Caco-2 (cell line): ENCODE measurements around the gene DRC1. TPM values are rescaled to one million over a fixed set of nuclear protein-coding genes. Genes with fewer than 3 reads are reported as not detected.

Experiments
- BruUV-seq: library from RNA; stranded (reverse); fragments of 400-500 nt; replicated peaks from 2 replicates; lab custom pipeline; 2021; lab: Mats Ljungman, UMichigan
- CTCF ChIA-PET: fragments of 300-600 bp; sonication (Branson Sonifier 250); formaldehyde crosslinking; loops from one replicate; lab custom pipeline; 2022; ENCODE audit warnings: antibody characterized with exemption; lab: Charles Lee
- POLR2A ChIA-PET: fragments of 300-600 bp; sonication (Branson Sonifier 250); formaldehyde crosslinking; loops from one replicate; lab custom pipeline; 2022; ENCODE audit warnings: antibody characterized with exemption; lab: Charles Lee
- DNase-seq, 2 experiments: peaks; one replicate each; pipeline versions ENCODE4 v3.0.0 to v3.0.0-alpha.2; 2020 to 2022
- H3K27me3 ChIP-seq: replicated peaks from 2 replicates; pipeline ENCODE4 v1.6.0; 2011; ENCODE audit warnings: low read length; ENCODE audit not compliant: control insufficient read depth, insufficient read depth
- H3K36me3 ChIP-seq: 2 replicates; pipeline ENCODE4 v1.5.1; 2011; ENCODE audit warnings: low read length; ENCODE audit not compliant: control insufficient read depth, insufficient read depth
- H3K4me1 ChIP-seq: fragments of 250-450 bp; sonication (Bioruptor Pico); 2 replicates; pipeline ENCODE4 v1.5.1; 2020; ENCODE audit warnings: mild to moderate bottlenecking
- H3K4me3 ChIP-seq: 2 replicates; pipeline ENCODE4 v1.5.1; 2011; ENCODE audit warnings: low read depth, mild to moderate bottlenecking, control low read depth, low read length
- H3K9me3 ChIP-seq: fragments of 250-450 bp; sonication (Bioruptor Pico); 2 replicates; pipeline ENCODE4 v1.5.1; 2020; ENCODE audit warnings: mild to moderate bottlenecking, moderate library complexity
- H3K27ac Mint-ChIP-seq: one replicate; pipeline ENCODE4 v1.8.0; 2022; ENCODE audit warnings: mixed read lengths; ENCODE audit not compliant: unreplicated experiment
- H3K27me3 Mint-ChIP-seq: one replicate; pipeline ENCODE4 v1.8.0; 2022; ENCODE audit warnings: mixed read lengths; ENCODE audit not compliant: insufficient read depth, unreplicated experiment
- H3K36me3 Mint-ChIP-seq: one replicate; pipeline ENCODE4 v1.8.0; 2022; ENCODE audit warnings: mild to moderate bottlenecking, mixed read lengths; ENCODE audit not compliant: insufficient read depth, unreplicated experiment
- H3K4me1 Mint-ChIP-seq: one replicate; pipeline ENCODE4 v1.8.0; 2022; ENCODE audit warnings: low read depth, mixed read lengths; ENCODE audit not compliant: unreplicated experiment
- H3K4me3 Mint-ChIP-seq: one replicate; pipeline ENCODE4 v1.8.0; 2022; ENCODE audit warnings: mild to moderate bottlenecking, moderate library complexity, mixed read lengths; ENCODE audit not compliant: unreplicated experiment
- H3K9me3 Mint-ChIP-seq: one replicate; pipeline ENCODE4 v1.8.0; 2022; ENCODE audit warnings: mixed read lengths; ENCODE audit not compliant: unreplicated experiment
- intact Hi-C: fragments of 100-400 bp; cut with micrococcal nuclease; formaldehyde crosslinking; loops from one replicate; pipeline ENCODE4 v1.10.0; 2022; ENCODE audit not compliant: unreplicated experiment
- total RNA-seq: library from RNA; stranded (reverse); gene quantifications from 2 replicates; pipeline ENCODE4 v1.2.3, GENCODE V29; 2022
- TF ChIP-seq, protein P1 (sequence below), 2 experiments: fragments of 200-600 bp in 1 of 2; IDR thresholded peaks; 1 replicate in 1 of 2; 2 replicates in 1 of 2; pipeline versions ENCODE4 v1.5.1 to v1.8.0; 2011 to 2022; ENCODE audit warnings: antibody characterized with exemption in 1 of 2, control low read depth in 1 of 2, inconsistent platforms in 1 of 2, low read depth in 1 of 2, low read length in 1 of 2, mild to moderate bottlenecking in 1 of 2, moderate library complexity in 1 of 2; ENCODE audit not compliant: insufficient read depth in 1 of 2, severe bottlenecking in 1 of 2, unreplicated experiment in 1 of 2

The DRC1 gene
- total RNA-seq, 1 experiment from 2014 or later, result 1.1 TPM

DNA sequence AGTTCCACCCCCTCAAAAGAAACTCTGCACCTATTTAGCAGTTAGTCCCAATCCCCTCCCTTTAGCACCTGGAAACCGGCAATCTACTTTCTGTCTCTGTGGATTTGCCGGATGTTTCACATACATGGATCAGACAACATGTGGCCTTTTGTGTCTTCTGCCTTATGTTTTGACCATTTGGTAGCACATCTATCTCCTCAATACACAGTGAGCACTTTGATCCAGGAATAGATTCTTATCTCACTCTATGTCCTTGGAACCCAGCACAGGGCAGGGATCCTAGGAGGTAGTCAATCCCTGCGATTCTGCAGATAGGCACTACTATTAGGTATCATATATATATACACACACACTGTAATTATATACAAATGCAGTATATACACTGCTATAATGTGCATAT lies 80.0 kb downstream of the DRC1 start:
- Histone ChIP-seq H3K4me1 (peaks cover 11% of the 10 kb centered on the region), H3K27me3 (no peaks in the 10 kb centered on the region), H3K9me3 (no peaks in the 10 kb centered on the region), H3K4me3 (no peak overlapping the region), H3K36me3 (no peaks in the 10 kb centered on the region)
- Mint-ChIP-seq H3K27me3 (no peaks in the 10 kb centered on the region), H3K4me3 (no peak overlapping the region), H3K27ac (peak overlapping the region; percentile 39), H3K9me3 (no peaks in the 10 kb centered on the region), H3K36me3 (no peaks in the 10 kb centered on the region), H3K4me1 (no peaks in the 10 kb centered on the region)
- intact Hi-C loops, result no loop called here
- TF ChIP-seq, protein P1, sequence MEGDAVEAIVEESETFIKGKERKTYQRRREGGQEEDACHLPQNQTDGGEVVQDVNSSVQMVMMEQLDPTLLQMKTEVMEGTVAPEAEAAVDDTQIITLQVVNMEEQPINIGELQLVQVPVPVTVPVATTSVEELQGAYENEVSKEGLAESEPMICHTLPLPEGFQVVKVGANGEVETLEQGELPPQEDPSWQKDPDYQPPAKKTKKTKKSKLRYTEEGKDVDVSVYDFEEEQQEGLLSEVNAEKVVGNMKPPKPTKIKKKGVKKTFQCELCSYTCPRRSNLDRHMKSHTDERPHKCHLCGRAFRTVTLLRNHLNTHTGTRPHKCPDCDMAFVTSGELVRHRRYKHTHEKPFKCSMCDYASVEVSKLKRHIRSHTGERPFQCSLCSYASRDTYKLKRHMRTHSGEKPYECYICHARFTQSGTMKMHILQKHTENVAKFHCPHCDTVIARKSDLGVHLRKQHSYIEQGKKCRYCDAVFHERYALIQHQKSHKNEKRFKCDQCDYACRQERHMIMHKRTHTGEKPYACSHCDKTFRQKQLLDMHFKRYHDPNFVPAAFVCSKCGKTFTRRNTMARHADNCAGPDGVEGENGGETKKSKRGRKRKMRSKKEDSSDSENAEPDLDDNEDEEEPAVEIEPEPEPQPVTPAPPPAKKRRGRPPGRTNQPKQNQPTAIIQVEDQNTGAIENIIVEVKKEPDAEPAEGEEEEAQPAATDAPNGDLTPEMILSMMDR (IDR thresholded peaks at IDR 0.05; ENCODE audit: insufficient read depth in 1 of 2, low read depth in 1 of 2, low read length in 1 of 2, severe bottlenecking in 1 of 2, unreplicated experiment in 1 of 2), result no peak
- BruUV-seq, result no TSS peak
- ChIA-PET POLR2A (no interaction called here), CTCF (no interaction called here)
- no peak for DNase-seq

DNA sequence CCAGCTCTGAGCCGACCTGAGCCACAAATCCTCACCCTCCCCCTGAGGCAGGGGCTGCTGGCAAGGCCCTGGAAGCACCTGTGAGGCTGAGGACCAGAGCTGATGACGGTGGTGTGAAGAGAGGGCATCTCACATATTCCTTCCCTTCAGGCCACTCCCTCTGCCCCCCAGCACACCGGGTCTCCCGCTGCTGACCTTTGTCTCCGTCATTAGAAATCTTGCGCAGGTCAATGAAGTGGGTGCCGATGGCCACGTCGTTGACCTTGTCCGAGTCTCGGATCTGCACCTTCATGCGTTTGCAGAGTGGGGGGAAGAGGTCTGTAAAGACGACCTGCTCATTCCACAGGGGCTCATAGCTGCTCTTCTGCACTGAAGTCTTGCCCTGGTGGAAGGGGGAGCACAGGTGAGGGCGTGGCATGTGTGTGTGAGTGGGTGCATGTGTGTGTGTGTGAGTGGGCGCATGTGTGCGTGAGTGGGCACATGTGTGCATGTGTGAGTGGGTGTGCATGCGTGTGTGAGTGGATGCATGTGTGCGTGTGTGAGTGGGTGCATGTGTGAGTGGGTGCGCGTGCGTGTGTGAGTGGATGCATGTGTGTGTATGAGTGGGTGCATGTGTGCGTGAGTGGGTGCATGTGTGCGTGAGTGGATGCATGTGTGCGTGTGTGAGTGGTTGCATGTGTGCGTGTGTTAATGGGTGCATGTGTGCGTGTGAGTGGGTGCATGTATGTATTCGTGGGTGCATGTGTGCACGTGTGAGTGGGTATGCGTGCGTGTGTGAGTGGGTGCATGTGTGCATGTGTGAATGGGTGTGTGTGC lies 80.7 kb downstream of the DRC1 start:
- no peaks in the 10 kb centered on the region for H3K27me3 ChIP-seq
- H3K4me3 ChIP-seq, result no peak overlapping the region
- H3K4me3 Mint-ChIP-seq, result no peak overlapping the region
- TF ChIP-seq, protein P1 (IDR thresholded peaks at IDR 0.05; ENCODE audit: insufficient read depth in 1 of 2, low read depth in 1 of 2, low read length in 1 of 2, severe bottlenecking in 1 of 2, unreplicated experiment in 1 of 2), result no peak
- peaks cover 11% of the 10 kb centered on the region for H3K4me1 ChIP-seq
- no peaks in the 10 kb centered on the region for H3K9me3 ChIP-seq
- H3K36me3 Mint-ChIP-seq, result no peaks in the 10 kb centered on the region
- CTCF ChIA-PET, result no interaction called here
- no peak for DNase-seq
- H3K36me3 ChIP-seq, result no peaks in the 10 kb centered on the region
- H3K27ac Mint-ChIP-seq, result no peak overlapping the region
- no peaks in the 10 kb centered on the region for H3K9me3 Mint-ChIP-seq
- no TSS peak for BruUV-seq
- intact Hi-C loops, result no loop called here
- no peaks in the 10 kb centered on the region for H3K4me1 Mint-ChIP-seq
- POLR2A ChIA-PET, result no interaction called here
- no peaks in the 10 kb centered on the region for H3K27me3 Mint-ChIP-seq

DNA sequence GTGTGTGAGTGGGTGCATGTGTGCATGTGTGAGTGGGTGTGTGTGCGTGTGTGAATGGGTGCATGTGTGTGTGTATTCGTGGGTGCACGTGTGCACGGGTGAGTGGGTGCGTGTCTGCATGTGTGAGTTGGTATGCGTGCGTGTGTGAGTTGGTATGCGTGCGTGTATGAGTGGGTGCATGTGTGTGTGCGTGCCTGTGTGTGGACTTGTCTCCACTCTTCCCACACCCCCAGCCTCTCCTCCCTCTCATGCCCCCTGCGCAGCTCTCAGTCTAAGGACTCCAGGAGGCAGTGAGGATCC lies 81.3 kb downstream of the DRC1 start:
- H3K27ac Mint-ChIP-seq, result no peak overlapping the region
- Histone ChIP-seq H3K36me3 (no peaks in the 10 kb centered on the region), H3K4me3 (no peak overlapping the region), H3K27me3 (no peaks in the 10 kb centered on the region), H3K9me3 (no peaks in the 10 kb centered on the region), H3K4me1 (peaks cover 11% of the 10 kb centered on the region)
- intact Hi-C loops, result no loop called here
- no peaks in the 10 kb centered on the region for H3K9me3 Mint-ChIP-seq
- TF ChIP-seq, protein P1 (IDR thresholded peaks at IDR 0.05; ENCODE audit: insufficient read depth in 1 of 2, low read depth in 1 of 2, low read length in 1 of 2, severe bottlenecking in 1 of 2, unreplicated experiment in 1 of 2), result no peak
- no peaks in the 10 kb centered on the region for H3K4me1 Mint-ChIP-seq
- ChIA-PET POLR2A (no interaction called here), CTCF (no interaction called here)
- DNase-seq, result no peak
- no peaks in the 10 kb centered on the region for H3K27me3 Mint-ChIP-seq
- no TSS peak for BruUV-seq
- no peak overlapping the region for H3K4me3 Mint-ChIP-seq
- H3K36me3 Mint-ChIP-seq, result no peaks in the 10 kb centered on the region
